ENCODE results near the gene FUT8.

GRCh38 chr14:65748796-65749195, 336.3 kb downstream of the FUT8 start:
- TF ChIP-seq CTCF (IDR thresholded peaks at IDR 0.05) (no peak), POLR2A (IDR thresholded peaks at IDR 0.05) (no peak)
